OCI-LY3 (cell line): Measurements from ENCODE around the gene SIK3.

Experiments used
- H2AFZ ChIP-seq: fragments of 200-600, 300-600 bp; shearing (Covaris generic); 2 replicates; pipeline ENCODE4 v1.6.0; 2014; ENCODE audit warnings: antibody characterized with exemption, low read depth, low read length
- H3K27ac ChIP-seq: fragments of 200-600, 300-600 bp; sonication (generic); 2 replicates; pipeline ENCODE4 v1.5.1; 2014; ENCODE audit warnings: mild to moderate bottlenecking, low read length, moderate library complexity, mixed read lengths
- H3K27me3 ChIP-seq: fragments of 200-600, 300-600 bp; sonication (generic); 2 replicates; pipeline ENCODE4 v1.6.1; 2014; ENCODE audit warnings: low read depth, low read length, mixed read lengths
- H3K36me3 ChIP-seq: fragments of 200-600, 300-600 bp; sonication (generic); replicated peaks from 2 replicates; pipeline ENCODE3; 2014; ENCODE audit warnings: low read depth, low read length, mixed read lengths
- H3K4me1 ChIP-seq: fragments of 300-600, 200-600 bp; sonication (generic); 2 replicates; pipeline ENCODE4 v1.6.1; 2014; ENCODE audit warnings: low read length, mixed read lengths
- H3K4me2 ChIP-seq: fragments of 200-600, 300-600 bp; sonication (generic); 2 replicates; pipeline ENCODE4 v1.6.1; 2014; ENCODE audit warnings: low read length, mixed read lengths
- H3K4me3 ChIP-seq: fragments of 300-600, 200-600 bp; sonication (generic); 2 replicates; pipeline ENCODE4 v1.5.1; 2014; ENCODE audit warnings: antibody characterized with exemption, mild to moderate bottlenecking, low read length, moderate library complexity
- H3K79me2 ChIP-seq: fragments of 300-600, 200-600 bp; shearing (Covaris generic); 2 replicates; pipeline ENCODE4 v1.6.1; 2014; ENCODE audit warnings: mild to moderate bottlenecking, low read length, mixed read lengths
- H3K9ac ChIP-seq: fragments of 300-600, 200-600 bp; shearing (Covaris generic); 2 replicates; pipeline ENCODE4 v1.6.0; 2014; ENCODE audit warnings: mild to moderate bottlenecking, low read length, moderate library complexity
- H3K9me3 ChIP-seq: fragments of 200-600, 300-600 bp; shearing (Covaris generic); 2 replicates; pipeline ENCODE4 v1.6.1; 2014; ENCODE audit warnings: low read length, mixed read lengths; ENCODE audit not compliant: insufficient read depth
- H4K20me1 ChIP-seq: fragments of 200-600, 300-600 bp; sonication (generic); 2 replicates; pipeline ENCODE4 v1.6.1; 2016; ENCODE audit warnings: low read length, mixed read lengths; ENCODE audit not compliant: insufficient read depth
- EZH2phosphoT487 ChIP-seq: fragments of 200-600 bp; shearing (Covaris generic); IDR thresholded peaks from 2 replicates; pipeline ENCODE4 v1.6.1; 2018; ENCODE audit warnings: antibody characterized with exemption, mixed run types, low read depth
- TF ChIP-seq, protein P1 (sequence below): fragments of 200-600, 300-600 bp; sonication (generic); IDR thresholded peaks from 2 replicates; pipeline ENCODE4 v1.5.1; 2014; ENCODE audit warnings: antibody characterized with exemption, low read length, low read depth

Gene SIK3

DNA sequence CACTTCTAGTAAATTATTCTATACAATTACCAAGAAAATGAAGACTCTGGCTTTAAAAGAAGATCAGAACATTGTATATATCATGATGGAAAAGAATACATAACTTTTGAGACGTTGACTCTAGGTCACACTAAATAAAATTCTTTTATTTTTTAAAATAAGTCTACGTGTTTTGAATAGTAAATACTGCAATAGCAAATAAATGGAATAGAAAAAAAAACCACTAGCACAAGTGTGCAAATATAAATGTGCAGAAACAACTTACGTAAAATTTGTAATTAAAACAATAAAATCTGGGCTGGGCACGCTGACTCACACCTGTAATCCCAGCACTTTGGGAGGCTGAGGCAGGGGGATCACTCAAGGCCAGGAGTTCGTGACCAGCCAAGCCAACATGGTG, 17.9 kb downstream of the SIK3 start:
- Histone ChIP-seq H2AFZ (no peak overlapping the region), H3K9me3 (no peaks in the 10 kb centered on the region), H3K36me3 (no peaks in the 10 kb centered on the region), H4K20me1 (peaks cover 35% of the 10 kb centered on the region), H3K4me1 (0 out of 2 replicates have a peak, but pooled peaks cover 7% of the 10 kb centered on the region), H3K27me3 (no peaks in the 10 kb centered on the region), H3K79me2 (peaks cover 89% of the 10 kb centered on the region), H3K9ac (no peak overlapping the region), H3K27ac (no peak overlapping the region), H3K4me2 (no peak overlapping the region), H3K4me3 (no peak overlapping the region)
- no peak for TF ChIP-seq EZH2phosphoT487
- TF ChIP-seq, protein P1, sequence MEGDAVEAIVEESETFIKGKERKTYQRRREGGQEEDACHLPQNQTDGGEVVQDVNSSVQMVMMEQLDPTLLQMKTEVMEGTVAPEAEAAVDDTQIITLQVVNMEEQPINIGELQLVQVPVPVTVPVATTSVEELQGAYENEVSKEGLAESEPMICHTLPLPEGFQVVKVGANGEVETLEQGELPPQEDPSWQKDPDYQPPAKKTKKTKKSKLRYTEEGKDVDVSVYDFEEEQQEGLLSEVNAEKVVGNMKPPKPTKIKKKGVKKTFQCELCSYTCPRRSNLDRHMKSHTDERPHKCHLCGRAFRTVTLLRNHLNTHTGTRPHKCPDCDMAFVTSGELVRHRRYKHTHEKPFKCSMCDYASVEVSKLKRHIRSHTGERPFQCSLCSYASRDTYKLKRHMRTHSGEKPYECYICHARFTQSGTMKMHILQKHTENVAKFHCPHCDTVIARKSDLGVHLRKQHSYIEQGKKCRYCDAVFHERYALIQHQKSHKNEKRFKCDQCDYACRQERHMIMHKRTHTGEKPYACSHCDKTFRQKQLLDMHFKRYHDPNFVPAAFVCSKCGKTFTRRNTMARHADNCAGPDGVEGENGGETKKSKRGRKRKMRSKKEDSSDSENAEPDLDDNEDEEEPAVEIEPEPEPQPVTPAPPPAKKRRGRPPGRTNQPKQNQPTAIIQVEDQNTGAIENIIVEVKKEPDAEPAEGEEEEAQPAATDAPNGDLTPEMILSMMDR, result no peak

DNA sequence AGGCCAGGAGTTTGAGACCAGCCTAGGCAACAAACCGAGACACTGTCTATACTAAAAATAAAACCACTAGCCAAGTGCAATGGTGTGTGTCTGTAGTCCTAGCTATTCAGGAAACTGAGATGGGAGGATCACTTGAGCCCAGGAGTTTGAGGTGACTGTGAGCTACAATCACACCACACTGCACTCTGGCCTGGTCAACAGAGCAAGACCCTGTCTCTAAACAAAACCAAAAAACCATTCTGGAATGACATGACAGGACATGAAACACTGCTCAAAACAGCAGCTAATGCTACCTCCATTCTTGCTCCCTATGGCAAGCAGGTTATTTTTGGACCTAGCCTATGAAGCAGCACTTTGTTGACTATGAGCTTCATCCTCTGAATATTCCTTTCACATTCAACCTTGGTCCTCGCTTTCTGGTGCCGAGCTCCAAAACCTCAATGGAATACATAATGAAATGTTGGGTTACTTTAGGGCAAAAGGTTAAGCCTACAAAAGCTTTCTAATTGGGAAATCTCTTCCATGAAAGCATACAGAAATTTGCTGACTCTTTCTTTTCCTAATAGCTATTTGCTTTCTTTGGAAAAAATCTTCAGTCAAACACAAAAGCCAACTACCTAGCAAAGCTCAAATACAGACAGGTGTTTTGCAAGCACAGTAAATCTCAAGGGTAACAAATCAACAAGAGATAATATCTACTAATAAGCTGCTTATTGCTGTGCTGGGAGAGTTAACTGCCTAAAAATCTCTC, 21.1 kb downstream of the SIK3 start:
- H3K4me2 ChIP-seq, result no peak overlapping the region
- no peak overlapping the region for H2AFZ ChIP-seq
- peaks cover 78% of the 10 kb centered on the region for H3K79me2 ChIP-seq
- H3K27me3 ChIP-seq, result no peaks in the 10 kb centered on the region
- H3K36me3 ChIP-seq, result no peaks in the 10 kb centered on the region
- TF ChIP-seq EZH2phosphoT487, result no peak
- TF ChIP-seq, protein P1, result no peak
- H3K4me1 ChIP-seq, result peaks cover 22% of the 10 kb centered on the region
- no peak overlapping the region for H3K9ac ChIP-seq
- no peaks in the 10 kb centered on the region for H3K9me3 ChIP-seq
- H3K27ac ChIP-seq, result no peak overlapping the region
- H4K20me1 ChIP-seq, result peaks cover 26% of the 10 kb centered on the region
- no peak overlapping the region for H3K4me3 ChIP-seq

DNA sequence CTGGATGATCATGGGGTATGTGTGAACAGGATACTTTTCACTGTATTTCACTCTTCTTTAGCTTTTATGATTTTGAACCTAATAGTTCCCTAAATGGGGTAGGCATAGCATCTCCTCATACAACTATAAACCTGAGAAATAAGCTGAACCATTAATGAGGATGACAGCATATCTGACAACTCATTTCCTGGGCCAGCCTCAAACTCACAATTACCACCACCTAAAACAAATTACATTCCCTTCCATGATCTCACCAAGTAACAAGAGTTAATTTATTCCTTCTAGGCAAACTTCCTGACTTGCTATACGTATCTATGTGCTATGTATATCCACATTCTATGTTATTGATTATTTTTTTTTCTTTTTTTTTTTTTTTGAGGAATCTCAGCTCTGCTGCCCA, 23.0 kb downstream of the SIK3 start:
- Histone ChIP-seq H3K4me3 (no peak overlapping the region), H3K27me3 (no peaks in the 10 kb centered on the region), H3K79me2 (peaks cover 73% of the 10 kb centered on the region), H2AFZ (no peak overlapping the region), H3K4me2 (no peak overlapping the region), H4K20me1 (peaks cover 21% of the 10 kb centered on the region), H3K9me3 (no peaks in the 10 kb centered on the region), H3K36me3 (no peaks in the 10 kb centered on the region), H3K9ac (no peak overlapping the region), H3K4me1 (peaks cover 22% of the 10 kb centered on the region), H3K27ac (no peak overlapping the region)
- TF ChIP-seq, protein P1, result no peak
- no peak for TF ChIP-seq EZH2phosphoT487

DNA sequence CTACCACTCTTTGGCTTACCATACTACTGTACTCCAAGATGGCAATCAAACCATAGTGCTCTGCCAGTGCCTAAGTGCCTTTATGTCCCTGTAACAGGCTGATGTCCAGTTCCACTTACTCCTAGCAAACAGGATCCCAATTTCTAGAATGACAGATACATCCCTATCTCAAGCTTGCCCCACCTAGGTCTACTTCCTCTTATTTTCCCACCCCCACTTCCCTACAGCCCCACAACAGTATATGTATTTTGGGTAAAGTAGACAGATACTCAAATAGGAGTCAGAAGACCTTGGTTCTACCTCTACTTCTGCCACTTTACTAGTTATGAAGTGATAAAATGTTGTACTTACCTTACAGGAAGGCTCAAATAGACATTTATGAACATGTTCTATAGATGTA, 24.1 kb downstream of the SIK3 start:
- no peaks in the 10 kb centered on the region for H3K36me3 ChIP-seq
- TF ChIP-seq, protein P1, result no peak
- no peak for TF ChIP-seq EZH2phosphoT487
- H3K27me3 ChIP-seq, result no peaks in the 10 kb centered on the region
- H4K20me1 ChIP-seq, result peaks cover 25% of the 10 kb centered on the region
- peaks cover 72% of the 10 kb centered on the region for H3K79me2 ChIP-seq
- no peaks in the 10 kb centered on the region for H3K9me3 ChIP-seq
- no peak overlapping the region for H2AFZ ChIP-seq
- H3K27ac ChIP-seq, result no peak overlapping the region
- H3K4me2 ChIP-seq, result no peak overlapping the region
- peaks cover 22% of the 10 kb centered on the region for H3K4me1 ChIP-seq
- no peak overlapping the region for H3K4me3 ChIP-seq
- no peak overlapping the region for H3K9ac ChIP-seq
